ENCODE measurements around the gene TCF12. TPM values are rescaled to one million over a fixed set of nuclear protein-coding genes. Genes with fewer than 3 reads are reported as not detected.

Gene TCF12
- total RNA-seq, 1 experiment from 2014 or later: 76.7 TPM

- no peak overlapping the region for H3K18ac ChIP-seq (ENCODE audit: insufficient read length, low read depth, low read length)
- no peak overlapping the region for H2BK120ac ChIP-seq (ENCODE audit: low read depth, low read length, poor library complexity, severe bottlenecking)
- no peak for DNase-seq
- H2BK12ac ChIP-seq (ENCODE audit: insufficient read length, low read depth, low read length): no peak overlapping the region
- no peak overlapping the region for H3K27ac ChIP-seq (ENCODE audit: insufficient read length, low read depth, low read length)
- H4K8ac ChIP-seq (replicated peaks; ENCODE audit: insufficient read length, low read depth, low read length): no peak overlapping the region
- H3K27me3 Mint-ChIP-seq (ENCODE audit: low read depth): no peaks in the 10 kb centered on the region
- no peaks in the 10 kb centered on the region for H3K23me2 ChIP-seq (ENCODE audit: insufficient read length, low read depth, low read length, poor library complexity, severe bottlenecking)
- no peak overlapping the region for H4K5ac ChIP-seq (ENCODE audit: insufficient read length, low read depth, low read length)
- no peaks in the 10 kb centered on the region for H4K20me1 ChIP-seq (ENCODE audit: control insufficient read depth, insufficient read depth, insufficient read length)
- H2BK5ac ChIP-seq (ENCODE audit: insufficient read length, low read length): no peak overlapping the region
- no peak overlapping the region for H2AK5ac ChIP-seq (ENCODE audit: insufficient read length, low read length)
- no CpG with 5 or more reads among the region's 6 CpGs for WGBS (ENCODE audit: extremely low coverage, insufficient read length, low lambda C conversion rate)
- H3K9ac ChIP-seq (ENCODE audit: extremely low read depth, insufficient read length, low read length): no peak overlapping the region
- TF ChIP-seq CTCF (conservative IDR thresholded peaks at IDR 0.05): no peak
- peaks cover 3 to 7% of the 10 kb centered on the region in 2 experiments; a peak in 2 of 4 replicates for H3K4me1 Mint-ChIP-seq
- H3K27me3 ChIP-seq (ENCODE audit: insufficient read depth, low read length): no peaks in the 10 kb centered on the region
- no peak overlapping the region for H3K14ac ChIP-seq (ENCODE audit: insufficient read depth, low read length)
- no peak overlapping the region for H2BK20ac ChIP-seq (ENCODE audit: low read depth, low read length, poor library complexity, severe bottlenecking)
- no peak overlapping the region for H3K27ac Mint-ChIP-seq
- H3K4me3 Mint-ChIP-seq: no peak overlapping the region
- no peak overlapping the region for H2BK15ac ChIP-seq (ENCODE audit: low read depth, low read length)
- no peak overlapping the region for H3K23ac ChIP-seq (ENCODE audit: insufficient read length, low read depth, low read length)
- H3K9me3 ChIP-seq (ENCODE audit: control insufficient read depth, low read depth, low read length): no peaks in the 10 kb centered on the region
- H3K9me3 Mint-ChIP-seq: peaks cover 13 to 16% of the 10 kb centered on the region in 2 experiments; a peak in 4 of 5 replicates
- H3K4me1 ChIP-seq (ENCODE audit: insufficient read depth, low read length): no peaks in the 10 kb centered on the region
- H2AFZ ChIP-seq (ENCODE audit: low read length): no peak overlapping the region
- peaks cover 7% of the 10 kb centered on the region for H3K79me1 ChIP-seq (ENCODE audit: insufficient read depth, low read depth, low read length, poor library complexity, severe bottlenecking)
- no peak overlapping the region for H3K4me2 ChIP-seq (ENCODE audit: insufficient read depth, insufficient read length, low read length)
- peaks cover 16 to 29% (median 27%) of the 10 kb centered on the region in 3 experiments for H3K36me3 Mint-ChIP-seq (ENCODE audit: insufficient read depth in 1 of 3, low read depth in 3 of 3)
- H3K56ac ChIP-seq (ENCODE audit: insufficient read length, low read depth, low read length): no peak overlapping the region
- no peak overlapping the region for H3K4ac ChIP-seq (ENCODE audit: low read depth, low read length)
- H4K91ac ChIP-seq (ENCODE audit: insufficient read length, low read depth, low read length): no peak overlapping the region
- no peak overlapping the region for H3T11ph ChIP-seq (ENCODE audit: low read length)
- H3K79me2 ChIP-seq (ENCODE audit: insufficient read depth, low read length): peaks cover 8% of the 10 kb centered on the region; the same call in 1 of the 2 replicates
Observed at GRCh38 chr15:56950979-56951378, 32.5 kb downstream of the TCF12 start.

All from H9 (cell line).